GM12874 (cell line): Measurements from ENCODE around the gene MLPH.

ENCODE experiments used
- CTCF ChIP-seq: IDR thresholded peaks from 2 replicates; pipeline ENCODE4 v1.5.1; 2011; ENCODE audit warnings: low read depth, mild to moderate bottlenecking, control low read depth, low read length, moderate library complexity; ENCODE audit not compliant: insufficient read depth

MLPH gene

GRCh38 chr2:237567276-237568029, 80.4 kb downstream of the MLPH start:
- TF ChIP-seq CTCF: no peak

GRCh38 chr2:237568121-237568660, 81.1 kb downstream of the MLPH start:
- TF ChIP-seq CTCF: no peak

- no peak for TF ChIP-seq CTCF
Observed at GRCh38 chr2:237569041-237569440, 82.0 kb downstream of the MLPH start.

GRCh38 chr2:237569896-237570295, 82.8 kb downstream of the MLPH start:
- no peak for TF ChIP-seq CTCF

- no peak for TF ChIP-seq CTCF
Observed at GRCh38 chr2:237570776-237571335, 83.8 kb downstream of the MLPH start.

GRCh38 chr2:237571551-237571950, 84.5 kb downstream of the MLPH start:
- no peak for TF ChIP-seq CTCF

GRCh38 chr2:237572021-237572741, 85.1 kb downstream of the MLPH start:
- TF ChIP-seq CTCF: peak; percentile 95
